GM12878 (cell line): ENCODE data around the gene AMBRA1.

Experiments used
- ATF2 ChIP-seq: IDR thresholded peaks from 2 replicates; pipeline ENCODE4 v1.6.1; 2012; ENCODE audit warnings: low read length, inconsistent platforms
- JUND ChIP-seq: IDR thresholded peaks from 2 replicates; pipeline ENCODE4 v1.6.1; 2012; ENCODE audit warnings: low read depth, mild to moderate bottlenecking, low read length, improper control_type of control experiment, moderate library complexity
- ZNF274 ChIP-seq: IDR thresholded peaks from one replicate; pipeline ENCODE4 v1.8.0; 2011; ENCODE audit not compliant: insufficient read length, insufficient read depth

- no peak for TF ChIP-seq ZNF274
- TF ChIP-seq JUND = no peak
- TF ChIP-seq ATF2 = no peak
Measured at GRCh38 chr11:46577058-46577457, 16.8 kb downstream of the AMBRA1 start.
